NCI-H128 (cell line): Measurements from ENCODE around the gene ARMC12.
A peak's percentile ranks its signal among the peaks of the same experiment; 100 is the strongest.
"Not testable (repeated sequence)": the region's sequence is repeated elsewhere in the genome, so short reads cannot be mapped to it uniquely, and the experiment has no call there.

ENCODE experiments used
- DNase-seq: peaks from one replicate; lab custom pipeline; 2025; ENCODE audit not compliant: unreplicated experiment; lab: John Stamatoyannopoulos, UW

Gene ARMC12

DNA sequence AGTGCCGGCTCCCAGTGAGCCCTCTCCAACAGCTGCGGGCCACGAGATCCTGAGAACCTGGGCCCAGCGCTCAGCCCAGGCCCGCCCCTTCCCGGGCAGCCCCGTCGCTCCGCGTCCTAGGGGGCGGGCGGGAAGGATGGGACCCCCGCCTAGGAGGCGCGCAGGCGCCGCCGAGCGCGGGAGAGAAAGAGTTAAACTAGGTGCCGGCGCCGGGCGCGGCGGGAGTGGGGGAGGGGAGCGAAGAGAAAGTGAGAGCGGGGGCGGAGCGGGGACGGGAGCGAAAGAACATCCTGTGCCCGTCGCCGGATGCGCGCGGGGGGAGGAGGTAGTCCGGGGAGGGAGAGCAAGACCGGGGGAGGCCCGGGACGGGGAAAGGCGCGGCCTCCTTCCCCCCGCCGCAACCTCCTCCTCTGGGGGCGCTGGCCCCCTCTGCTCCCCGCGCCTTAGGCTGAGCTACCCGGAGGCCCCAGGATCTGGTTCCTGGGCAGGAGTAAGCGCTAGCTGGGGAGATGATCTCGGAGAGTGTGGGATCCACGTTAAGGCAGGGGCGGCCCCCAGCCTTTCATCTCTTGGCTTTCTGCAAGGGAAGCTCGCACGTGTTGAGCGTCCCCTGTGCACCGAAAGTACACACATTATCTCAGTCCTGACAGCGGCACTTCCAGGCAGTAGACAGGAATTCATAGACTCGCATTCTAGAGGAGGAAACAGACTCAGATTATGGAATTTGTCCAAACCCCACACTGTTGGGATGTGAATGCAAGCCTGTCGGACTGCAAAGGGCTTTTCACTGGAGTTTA lies 4.9 kb upstream of the ARMC12 start:
- peak; percentile 46 for DNase-seq

DNA sequence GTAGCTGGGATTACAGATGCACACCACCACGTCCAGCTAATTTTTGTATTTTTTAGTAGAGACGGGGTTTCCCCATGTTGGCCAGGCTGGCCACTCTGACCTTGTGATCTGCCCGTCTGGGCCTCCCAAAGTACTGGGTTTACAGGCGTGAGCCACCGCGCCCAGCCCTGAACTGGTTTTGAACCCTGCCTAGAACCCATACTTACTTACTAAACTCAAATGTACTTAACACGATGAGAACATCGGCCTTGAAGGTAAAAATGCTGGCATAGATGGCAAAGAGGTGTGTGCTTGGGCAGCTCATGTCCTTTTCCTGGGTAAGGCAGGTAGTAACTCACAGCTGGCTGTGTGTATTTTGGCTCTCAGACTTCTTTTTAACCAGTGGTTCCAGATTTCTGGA lies 3.2 kb upstream of the ARMC12 start:
- no peak for DNase-seq

DNA sequence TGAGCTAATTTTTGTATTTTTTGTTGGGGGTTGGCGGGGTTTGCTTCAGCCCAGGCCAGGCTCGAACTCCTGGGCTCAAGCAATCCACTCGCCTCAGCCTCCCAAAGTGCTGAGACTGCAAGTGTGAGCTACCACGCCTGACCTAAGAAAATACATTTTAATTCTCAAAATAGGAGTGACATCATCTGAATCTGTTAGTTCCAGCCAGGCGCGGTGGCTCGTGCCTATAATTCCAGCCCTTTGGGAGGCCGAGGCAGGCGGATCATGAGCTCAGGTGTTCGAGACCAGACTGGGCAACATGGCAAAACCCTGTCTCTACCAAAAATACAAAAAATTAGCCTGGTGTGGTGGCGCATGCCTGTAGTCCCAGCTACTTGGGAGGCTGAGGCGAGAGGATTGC lies 2.5 kb upstream of the ARMC12 start:
- DNase-seq = not testable (repeated sequence)

DNA sequence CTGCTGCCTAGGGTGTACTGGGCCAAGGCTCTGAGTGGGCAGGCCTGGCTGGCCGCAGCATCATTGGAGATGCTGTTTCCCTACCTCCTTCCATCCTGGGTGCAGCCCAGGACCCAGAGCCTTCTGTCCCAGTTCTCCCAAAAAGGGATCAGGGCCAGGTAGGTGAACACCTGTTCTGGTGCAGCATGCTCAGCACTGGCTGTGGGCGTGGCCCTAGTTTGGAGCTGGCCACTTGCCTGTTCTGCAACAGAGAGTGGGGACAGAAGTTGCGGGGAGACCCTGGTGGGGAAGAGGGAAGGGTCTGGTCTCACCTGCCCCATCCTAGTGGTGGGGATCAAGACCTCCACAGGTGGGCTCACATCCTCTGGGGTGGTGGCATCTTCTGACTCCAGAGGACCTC lies 1.4 kb upstream of the ARMC12 start:
- DNase-seq = no peak

DNA sequence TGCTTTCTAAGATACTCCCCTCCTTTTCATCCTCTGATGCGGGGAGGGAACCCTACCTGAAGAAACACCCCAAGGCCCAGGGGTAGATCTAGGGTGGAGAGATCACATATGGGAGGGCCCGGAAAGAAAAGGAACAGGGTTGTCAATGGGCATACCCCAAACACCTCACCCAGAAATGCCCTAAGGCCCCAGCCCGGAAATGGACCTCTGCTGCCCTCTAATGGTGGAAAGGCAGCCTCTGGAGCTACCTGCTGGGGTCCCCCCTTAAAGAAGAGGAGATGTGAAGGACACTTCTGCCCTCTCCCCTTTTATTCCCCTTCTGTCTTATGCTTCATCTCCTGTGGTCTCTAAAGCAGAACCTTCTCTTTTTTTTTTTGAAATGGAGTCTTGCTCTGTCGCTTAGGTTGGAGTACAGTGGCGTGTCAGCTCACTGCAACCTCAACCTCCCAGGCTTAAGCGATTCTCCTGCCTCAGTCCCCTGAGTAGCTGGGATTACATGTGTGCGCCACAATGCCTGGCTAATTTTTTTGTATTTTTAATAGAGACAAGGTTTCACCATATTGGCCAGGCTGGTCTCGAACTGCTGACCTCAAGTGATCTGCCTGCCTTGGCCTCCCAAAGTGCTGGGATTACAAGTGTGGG lies 458 bp upstream of the ARMC12 start:
- DNase-seq = peak; percentile 37

DNA sequence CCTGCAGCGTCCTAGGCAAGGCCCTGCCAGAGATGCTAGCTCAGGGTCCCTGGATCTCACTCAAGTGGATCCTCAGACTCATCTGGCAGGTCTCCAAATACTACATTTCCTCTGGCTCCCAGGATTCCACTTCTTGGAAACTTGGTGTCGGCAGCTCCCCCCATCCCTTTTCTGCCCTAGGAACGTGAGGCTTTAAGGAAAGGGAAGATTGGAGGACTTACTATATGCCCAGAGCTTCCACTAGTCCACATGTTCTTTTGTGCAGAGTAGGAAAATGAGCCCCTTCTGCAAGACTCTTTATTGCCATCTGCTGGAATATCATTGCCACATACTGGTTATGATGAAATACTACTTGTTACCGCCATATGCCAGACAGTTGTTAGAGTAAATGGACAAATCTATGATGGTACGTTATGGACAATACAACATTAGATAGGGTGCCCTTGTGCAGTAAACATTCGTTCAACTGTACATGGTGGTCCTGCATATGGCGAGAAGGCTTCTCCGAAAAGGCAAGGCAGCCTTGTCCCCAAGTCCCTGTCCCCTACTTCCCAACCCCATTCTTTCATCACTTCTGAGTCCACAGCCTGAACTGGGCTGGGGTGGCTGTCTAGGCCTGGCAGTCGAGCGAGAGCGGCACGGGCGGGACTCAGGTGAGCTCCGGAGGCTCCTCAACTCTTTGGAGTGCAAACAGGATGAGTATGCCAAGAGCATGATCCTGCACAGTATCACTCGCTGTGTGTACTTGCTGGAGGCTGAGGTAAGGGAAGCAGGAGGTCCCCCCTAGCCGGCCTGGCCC lies 780 bp downstream of the ARMC12 start:
- DNase-seq = peak; percentile 28

DNA sequence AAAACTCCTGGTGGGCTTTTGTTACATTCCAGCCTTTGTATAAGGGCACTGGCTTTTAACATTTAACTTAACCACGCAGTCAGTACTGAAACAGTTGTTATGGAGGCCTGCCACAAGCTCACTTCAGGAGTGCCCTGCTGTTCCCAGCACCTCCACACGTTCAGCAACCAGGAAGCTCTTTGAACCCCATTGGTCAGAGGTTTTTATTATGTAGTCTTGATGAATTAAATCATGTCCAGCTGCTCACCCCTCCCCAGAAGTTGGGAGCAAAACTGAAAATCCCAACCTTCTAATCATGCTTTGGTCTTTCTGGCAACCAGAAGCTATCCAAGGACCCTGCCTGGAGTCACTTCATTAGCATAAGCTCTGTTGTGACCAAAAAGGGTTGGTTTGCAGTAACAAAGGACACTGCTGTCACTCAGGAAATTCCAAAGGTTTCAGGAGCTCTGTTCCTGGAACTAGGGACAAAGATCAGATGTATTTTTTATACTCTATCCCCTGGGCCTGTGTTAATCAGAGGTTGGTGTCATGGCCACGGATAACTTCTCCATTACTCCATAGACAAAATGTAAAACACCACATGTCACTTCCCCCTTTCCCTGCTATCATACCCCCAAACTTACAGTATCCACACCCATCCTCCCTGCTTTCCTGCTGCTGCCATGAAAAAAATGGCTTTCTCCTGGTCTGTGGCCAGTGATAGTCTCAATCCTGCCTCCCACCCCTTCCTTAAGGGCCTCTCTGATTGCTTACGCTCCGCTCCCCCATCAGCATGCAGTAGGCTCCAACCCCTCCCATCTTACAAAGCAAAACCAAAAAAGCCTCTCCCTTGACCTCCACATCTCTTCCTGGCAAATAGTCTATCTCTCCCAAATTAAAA lies 3.1 kb downstream of the ARMC12 start:
- DNase-seq = no peak

DNA sequence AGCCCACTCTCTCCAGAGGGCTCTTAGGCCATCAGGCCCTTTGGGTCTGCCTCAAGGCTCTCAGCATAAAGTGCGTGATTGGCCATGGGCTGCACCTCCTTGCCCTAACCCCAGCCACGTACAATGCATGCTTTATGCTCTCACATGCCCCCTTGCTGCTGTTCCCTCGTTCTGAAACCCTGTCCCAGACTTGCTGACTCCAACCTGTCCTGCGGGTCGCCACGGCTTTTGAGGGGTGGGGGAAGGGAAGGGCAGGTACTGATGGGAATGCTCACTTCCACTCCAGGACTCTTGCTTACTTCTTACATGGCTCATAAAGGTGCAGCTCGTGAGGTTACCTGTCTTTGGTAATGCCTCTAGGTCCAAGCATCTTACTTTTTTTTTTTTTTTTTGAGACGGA lies 6.0 kb downstream of the ARMC12 start:
- DNase-seq = no peak

DNA sequence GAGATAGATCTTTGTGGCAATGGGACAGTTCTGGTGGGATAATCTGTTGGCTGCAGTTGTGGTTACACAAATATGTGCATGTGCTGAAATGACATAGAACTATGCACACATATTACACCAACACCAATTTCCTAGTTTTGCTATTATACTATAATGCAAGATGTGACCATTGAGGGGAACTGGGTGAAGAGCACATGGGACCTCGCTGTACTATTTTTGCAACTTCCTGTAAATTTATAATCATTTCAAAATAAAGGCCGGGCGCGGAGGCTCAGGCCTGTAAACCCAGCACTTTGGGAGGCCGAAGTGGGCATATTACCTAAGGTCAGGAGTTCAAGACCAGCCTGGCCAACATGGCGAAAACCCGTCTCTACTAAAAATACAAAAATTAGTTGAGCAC lies 8.7 kb downstream of the ARMC12 start:
- no peak for DNase-seq

DNA sequence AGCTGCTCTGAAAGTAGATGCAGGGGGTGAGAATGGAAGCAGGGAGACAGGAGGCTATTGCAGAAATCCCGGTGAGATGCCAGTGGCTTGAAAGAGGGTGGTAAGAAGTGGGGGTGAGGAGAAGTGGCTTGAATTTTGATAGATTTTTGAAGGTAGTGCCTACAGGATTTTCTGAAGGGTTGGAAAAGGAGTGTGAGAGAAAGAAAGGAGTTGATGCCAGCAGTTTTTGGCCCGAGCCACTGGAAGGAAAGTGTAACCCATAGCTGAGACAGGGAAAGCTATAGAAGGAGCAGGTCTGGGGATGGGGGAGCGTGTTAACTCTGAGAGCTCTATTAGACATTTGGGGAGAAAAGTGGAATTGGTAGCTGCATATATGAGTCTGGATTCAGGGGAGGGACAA lies 9.7 kb downstream of the ARMC12 start:
- no peak for DNase-seq

DNA sequence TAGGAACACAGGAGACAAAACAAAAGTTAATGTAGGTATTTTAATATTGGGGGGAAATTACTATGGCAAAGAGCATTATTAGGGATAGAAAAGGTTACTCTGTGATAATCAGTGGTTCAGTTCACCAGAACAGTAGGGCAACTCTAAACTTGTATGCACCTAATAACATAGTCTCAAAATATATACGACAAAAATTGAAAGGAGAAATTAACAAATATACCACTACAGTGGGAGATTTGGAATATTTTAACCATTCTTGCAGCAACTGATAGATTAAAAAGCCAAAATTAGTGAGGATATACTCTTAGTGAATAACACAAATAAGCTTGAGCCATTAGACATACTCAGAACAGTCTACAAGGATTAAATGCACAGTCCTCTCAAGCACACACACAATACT lies 11.0 kb downstream of the ARMC12 start:
- DNase-seq = no peak

DNA sequence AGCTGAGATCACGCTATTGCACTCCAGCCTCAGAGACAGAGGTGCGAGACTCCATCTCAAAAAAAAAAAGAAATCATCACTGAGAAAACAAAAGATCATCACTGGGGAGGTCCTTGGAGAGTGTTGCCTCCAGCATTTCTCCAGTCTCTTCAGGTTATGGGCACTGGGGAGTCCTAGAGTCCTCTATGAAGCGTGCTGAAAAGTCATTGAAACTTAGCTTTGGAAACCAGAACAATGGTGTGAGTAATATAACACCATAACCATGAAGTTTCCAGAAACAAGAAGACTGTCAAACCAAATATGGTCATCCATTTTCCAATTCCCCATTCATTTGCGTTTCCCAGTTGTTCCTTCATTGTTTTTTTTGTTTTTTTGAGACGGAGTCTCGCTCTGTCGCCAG lies 13.7 kb downstream of the ARMC12 start:
- no peak for DNase-seq

DNA sequence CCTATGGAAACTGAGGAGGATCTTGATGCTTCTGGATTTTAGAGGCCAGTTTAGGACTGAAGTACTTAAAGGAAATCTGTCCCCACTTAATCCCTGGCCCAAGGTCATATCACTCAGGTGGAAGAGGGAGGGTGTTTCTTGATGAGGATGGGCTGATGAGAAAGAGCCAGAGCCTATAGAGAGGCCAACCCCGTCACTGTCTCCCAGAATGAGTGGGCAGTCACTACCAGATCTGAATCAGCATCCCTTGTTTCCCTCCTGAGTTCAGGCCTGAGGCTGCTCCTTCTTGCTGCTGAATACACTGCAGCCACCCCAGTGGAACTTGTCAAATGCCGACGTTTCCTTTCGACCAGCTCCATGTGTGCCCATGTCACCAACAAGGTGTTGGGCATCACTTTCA lies 14.8 kb downstream of the ARMC12 start:
- DNase-seq = no peak

DNA sequence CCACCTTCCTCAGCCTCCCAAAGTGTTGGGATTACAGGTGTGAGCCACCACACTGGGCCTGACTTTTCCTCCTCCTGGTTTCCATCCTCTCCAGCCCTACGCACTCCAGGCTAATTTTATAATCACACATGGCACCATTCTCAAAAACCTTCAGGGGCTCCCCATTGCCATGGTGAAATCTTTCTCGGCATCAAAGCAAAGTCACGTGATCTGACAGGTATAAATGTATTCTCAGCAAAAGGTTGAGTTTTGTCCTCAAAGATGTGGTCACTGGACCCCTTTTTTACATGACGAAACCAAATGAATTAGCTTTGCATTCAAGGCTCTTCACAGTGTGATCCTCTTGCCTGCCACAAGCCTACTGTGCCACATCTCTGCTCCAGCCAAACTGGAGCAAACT lies 15.5 kb downstream of the ARMC12 start:
- no peak for DNase-seq

DNA sequence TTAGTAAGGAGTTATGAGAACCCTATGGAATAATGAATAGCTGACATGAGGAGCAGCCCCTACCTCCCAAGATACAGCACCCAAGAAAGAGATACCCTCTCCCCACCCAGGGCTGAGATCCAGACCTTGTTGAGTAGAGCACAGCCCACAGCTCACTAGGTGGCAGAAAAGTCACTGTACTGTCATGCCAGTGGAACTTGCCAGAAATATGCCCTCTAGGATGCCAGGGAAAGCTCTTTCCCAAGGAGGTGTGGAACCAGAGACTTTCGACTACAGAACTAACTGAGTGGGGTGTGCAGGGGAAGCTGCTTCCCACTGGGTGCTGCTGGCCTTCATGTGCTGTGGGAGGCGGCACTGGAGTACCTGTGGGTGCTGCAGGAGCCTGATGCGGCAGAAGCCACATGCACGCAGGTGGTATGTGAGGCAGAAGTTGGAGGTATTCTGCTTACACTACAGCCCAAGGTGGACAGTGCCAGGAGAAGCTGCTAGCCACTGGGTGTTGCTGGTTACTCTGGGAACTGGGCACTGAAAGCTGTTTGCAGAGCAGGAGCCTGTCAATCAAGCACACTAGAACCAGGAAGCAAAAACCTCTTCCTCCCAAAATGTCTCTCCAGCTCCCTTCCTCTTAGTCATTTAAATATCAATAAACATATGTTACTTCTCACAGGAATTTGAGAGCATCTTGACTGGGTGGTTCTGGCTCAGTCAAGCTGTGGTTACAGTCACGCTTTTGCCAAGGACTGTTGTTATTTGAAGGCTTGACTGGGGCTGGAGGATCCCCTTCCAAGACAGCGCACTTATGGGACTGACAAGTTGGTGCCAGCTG lies 17.8 kb downstream of the ARMC12 start:
- peak; percentile 32 for DNase-seq

DNA sequence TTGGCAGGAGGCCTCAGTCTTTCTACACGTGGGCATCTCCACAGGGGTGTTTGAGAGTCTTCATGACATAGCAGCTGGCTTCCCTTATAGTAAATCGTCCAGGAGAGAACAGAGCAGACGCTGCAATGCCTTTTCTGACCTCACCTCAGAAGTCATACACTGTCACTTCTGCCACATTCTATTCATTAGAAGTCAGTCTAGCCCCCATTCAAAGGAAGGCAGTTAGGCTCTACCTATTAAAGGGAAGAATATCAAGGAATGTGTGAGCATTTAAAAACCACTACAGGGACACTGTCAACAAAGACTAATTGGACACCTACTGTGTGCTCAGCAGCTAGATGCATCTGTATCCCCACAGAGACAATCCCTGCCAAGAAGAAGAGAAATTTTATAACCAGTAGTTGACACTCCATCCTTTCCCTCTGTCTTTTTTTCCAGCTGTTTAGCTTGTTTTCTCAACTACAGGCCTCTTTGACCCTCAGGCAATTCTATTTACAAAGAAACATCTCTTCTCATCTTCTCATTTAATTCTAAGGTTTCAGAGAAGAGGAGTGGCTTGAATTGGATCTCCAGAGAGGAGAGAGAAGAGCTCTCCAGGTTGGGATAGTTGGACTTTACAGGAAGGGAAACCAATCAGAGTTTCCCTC lies 18.6 kb downstream of the ARMC12 start:
- DNase-seq = no peak

DNA sequence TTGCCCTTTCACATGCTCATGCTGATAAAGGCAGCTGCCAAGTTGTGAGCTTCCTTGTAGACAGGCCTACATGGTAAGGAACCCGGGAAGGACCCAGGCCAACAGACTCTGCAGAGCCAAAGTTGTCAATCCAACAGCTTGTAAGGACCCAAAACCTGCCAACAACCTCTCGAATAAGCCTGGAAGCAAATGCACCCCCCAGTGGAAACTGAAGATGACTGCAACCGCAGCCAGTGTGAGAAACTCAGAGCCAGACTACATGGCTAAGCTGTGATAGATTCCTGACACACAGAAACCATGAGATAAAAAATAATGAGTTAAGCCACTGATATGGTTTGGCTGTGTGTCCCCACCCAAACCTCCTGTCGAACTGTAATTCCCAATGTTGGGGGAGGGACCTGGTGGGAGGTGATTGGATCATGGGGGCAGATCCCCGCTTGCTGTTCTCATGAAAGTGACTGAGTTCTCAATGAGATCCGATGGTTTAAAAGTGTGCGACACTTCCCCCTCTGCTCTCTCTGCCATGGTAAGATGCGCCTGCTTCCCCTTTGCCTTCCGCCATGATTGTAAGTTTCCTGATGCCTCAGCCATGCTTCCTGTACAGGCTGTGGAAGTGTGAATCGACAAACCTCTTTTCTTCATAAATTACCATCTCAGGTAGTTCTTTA lies 20.8 kb downstream of the ARMC12 start:
- DNase-seq = no peak

DNA sequence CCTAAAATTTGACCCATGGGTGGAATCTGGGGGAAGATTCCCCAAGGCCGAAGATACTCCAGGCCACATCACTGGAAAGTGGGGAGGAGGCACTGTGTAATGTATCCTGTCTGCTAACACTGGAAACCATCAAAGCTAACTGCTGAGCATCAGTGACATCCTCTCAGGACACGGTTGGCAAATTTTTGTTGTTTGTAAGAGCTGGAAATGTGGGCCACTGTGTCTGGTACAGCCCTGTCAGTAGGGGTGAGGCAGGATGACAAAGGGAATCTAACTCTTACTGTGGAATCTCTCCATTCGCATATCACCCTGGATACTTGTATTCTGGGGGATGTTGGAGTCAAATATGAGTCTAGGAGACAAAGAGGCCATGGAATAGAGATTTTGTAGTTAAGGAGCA lies 22.6 kb downstream of the ARMC12 start:
- no peak for DNase-seq

DNA sequence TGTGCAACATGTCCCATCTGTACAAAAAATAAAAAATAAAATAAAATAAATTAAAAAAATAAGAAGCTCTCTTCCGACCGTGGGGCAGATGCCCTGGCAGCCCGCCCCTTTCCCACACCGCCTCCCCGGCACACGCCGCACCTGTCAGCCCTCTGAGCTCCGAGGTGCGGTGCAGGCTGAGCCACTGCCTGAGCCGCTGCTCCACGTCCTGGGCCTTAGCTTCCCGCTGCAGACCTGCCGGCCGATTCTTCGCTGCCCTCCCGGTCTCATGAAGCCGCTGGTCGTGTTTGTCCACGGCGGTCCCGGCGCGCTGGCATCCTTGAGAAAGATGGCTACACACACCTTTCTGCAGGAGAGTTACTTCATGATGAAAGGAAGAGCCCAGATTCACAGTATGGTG lies 28.9 kb downstream of the ARMC12 start:
- no peak for DNase-seq
